WTC11 (cell line): ENCODE results near the gene MIAT. TPM values are rescaled to one million over a fixed set of nuclear protein-coding genes. Genes with fewer than 3 reads are reported as not detected.

Experiments used
- ATAC-seq: fragments of 200-7000 bp; cut with Tn5 transposase; 2 replicates; pipeline ENCODE4 v1.10.0; 2021; ENCODE audit warnings: mild to moderate bottlenecking, moderate library complexity
- Bru-seq: library from RNA; stranded (reverse); fragments of 400-500 nt; gene quantifications from one replicate; lab custom pipeline; 2021; lab: Mats Ljungman, UMichigan
- CTCF ChIA-PET: fragments of 300-600 bp; sonication (Branson Sonifier 250); formaldehyde crosslinking; loops from one replicate; lab custom pipeline; 2021; ENCODE audit warnings: antibody characterized with exemption; lab: Charles Lee
- POLR2A ChIA-PET: fragments of 350-600 bp; sonication (Branson Sonifier 250); formaldehyde crosslinking; loops from one replicate; lab custom pipeline; 2021; ENCODE audit warnings: antibody characterized with exemption; lab: Charles Lee
- DNase-seq: peaks from one replicate; pipeline ENCODE4 v3.0.0; 2021; ENCODE audit warnings: low spot score
- H3K27ac Mint-ChIP-seq: 2 replicates; pipeline ENCODE4 v1.8.0; 2021; ENCODE audit warnings: mixed read lengths
- H3K27me3 Mint-ChIP-seq: 2 replicates; pipeline ENCODE4 v1.8.0; 2021; ENCODE audit warnings: low read depth, mild to moderate bottlenecking, moderate library complexity, mixed read lengths
- H3K36me3 Mint-ChIP-seq: 2 replicates; pipeline ENCODE4 v1.8.0; 2021; ENCODE audit warnings: mixed read lengths
- H3K4me1 Mint-ChIP-seq: 2 replicates; pipeline ENCODE4 v1.8.0; 2022; ENCODE audit warnings: mixed read lengths
- H3K4me3 Mint-ChIP-seq: 2 replicates; pipeline ENCODE4 v1.8.0; 2021; ENCODE audit warnings: mild to moderate bottlenecking, moderate library complexity, mixed read lengths
- H3K9me3 Mint-ChIP-seq: 2 replicates; pipeline ENCODE4 v1.8.0; 2021; ENCODE audit warnings: mixed read lengths
- ARID4B ChIP-seq: sonication (generic); formaldehyde crosslinking; IDR thresholded peaks from 2 replicates; pipeline ENCODE4 v1.8.0; 2023; ENCODE audit warnings: missing genetic modification reagents, mild to moderate bottlenecking, borderline replicate concordance
- ERG ChIP-seq: fragments of 250-450 bp; sonication (Bioruptor Pico); IDR thresholded peaks from 2 replicates; pipeline ENCODE4 v1.8.0; 2021; ENCODE audit warnings: mild to moderate bottlenecking
- GRHL2 ChIP-seq: fragments of 250-450 bp; sonication (Bioruptor Pico); IDR thresholded peaks from 2 replicates; pipeline ENCODE4 v1.8.0; 2022; ENCODE audit warnings: mild to moderate bottlenecking, moderate library complexity; ENCODE audit not compliant: insufficient replicate concordance, severe bottlenecking
- GTF2I ChIP-seq: fragments of 250-450 bp; sonication (Bioruptor Pico); conservative IDR thresholded peaks from 2 replicates; pipeline ENCODE4 v1.4.0; 2021; ENCODE audit warnings: mild to moderate bottlenecking
- MAX ChIP-seq: sonication (generic); formaldehyde crosslinking; IDR thresholded peaks from 2 replicates; pipeline ENCODE4 v1.8.0; 2022; ENCODE audit warnings: mild to moderate bottlenecking, missing genetic modification reagents
- MXD4 ChIP-seq: fragments of 250-450 bp; sonication (Bioruptor Pico); IDR thresholded peaks from 2 replicates; pipeline ENCODE4 v1.8.0; 2021; ENCODE audit warnings: mild to moderate bottlenecking, moderate library complexity, borderline replicate concordance
- NFE2L1 ChIP-seq: sonication (generic); formaldehyde crosslinking; IDR thresholded peaks from 2 replicates; pipeline ENCODE4 v1.8.1; 2023; ENCODE audit warnings: missing genetic modification reagents
- NR3C1 ChIP-seq: sonication (generic); formaldehyde crosslinking; conservative IDR thresholded peaks from 2 replicates; pipeline ENCODE4 v1.8.1; 2023; ENCODE audit warnings: low read depth, mild to moderate bottlenecking, missing genetic modification reagents
- RELA ChIP-seq: sonication (generic); formaldehyde crosslinking; IDR thresholded peaks from 2 replicates; pipeline ENCODE4 v1.8.1; 2022; ENCODE audit warnings: missing genetic modification reagents, mild to moderate bottlenecking, borderline replicate concordance
- SMAD3 ChIP-seq: sonication (generic); formaldehyde crosslinking; IDR thresholded peaks from 2 replicates; pipeline ENCODE4 v1.8.0; 2022; ENCODE audit warnings: missing genetic modification reagents, mild to moderate bottlenecking, borderline replicate concordance
- ZNF138 ChIP-seq: sonication (generic); formaldehyde crosslinking; conservative IDR thresholded peaks from 2 replicates; pipeline ENCODE4 v1.8.1; 2022; ENCODE audit warnings: mild to moderate bottlenecking, moderate library complexity, missing genetic modification reagents
- ZNF263 ChIP-seq: sonication (generic); formaldehyde crosslinking; IDR thresholded peaks from 2 replicates; pipeline ENCODE4 v1.8.1; 2022; ENCODE audit warnings: low read depth, mild to moderate bottlenecking, moderate library complexity, missing genetic modification reagents
- ZNF416 ChIP-seq: fragments of 250-450 bp; sonication (Bioruptor Pico); IDR thresholded peaks from 2 replicates; pipeline ENCODE4 v1.9.0; 2021; ENCODE audit warnings: mild to moderate bottlenecking, inconsistent platforms
- long read RNA-seq, 3 experiments: library from RNA in 1 of 3; library from capped mRNA in 1 of 3; library from polyadenylated mRNA in 1 of 3; unstranded in 2 of 3; stranded (forward) in 1 of 3; transcript quantifications; one replicate each; pipeline ENCODE4 v2.0.0, GENCODE V29; 2021
- total RNA-seq: library from RNA; stranded (reverse); gene quantifications from 3 replicates; pipeline ENCODE4 v1.2.3, GENCODE V29; 2021

Gene MIAT
- total RNA-seq (50.7 to 61.6 TPM (median 58.2 TPM) in 3 replicates), Bru-seq, nascent RNA (percentile 81 among the genes with signal in this experiment)
- long read RNA-seq, experiment 1, full-length matches to known transcripts, result 20 of 64 reads
- long read RNA-seq, experiment 1, partial matches to known transcripts, result 23 of 64 reads
- long read RNA-seq, experiment 1, other reads (novel, unspliced or antisense), result 21 of 64 reads
- long read RNA-seq, experiment 2, full-length matches to known transcripts, result 1 of 8 reads
- long read RNA-seq, experiment 2, partial matches to known transcripts, result 3 of 8 reads
- long read RNA-seq, experiment 2, other reads (novel, unspliced or antisense), result 4 of 8 reads
- long read RNA-seq, experiment 3, full-length matches to known transcripts, result 1 of 4 reads
- long read RNA-seq, experiment 3, partial matches to known transcripts, result 2 of 4 reads
- long read RNA-seq, experiment 3, other reads (novel, unspliced or antisense), result 1 of 4 reads

- ATAC-seq (peak; percentile 42), DNase-seq (peak; percentile 81)
- Mint-ChIP-seq H3K9me3 (no peaks in the 10 kb centered on the region), H3K4me1 (peaks cover 26% of the 10 kb centered on the region), H3K27ac (peak within 1 kb of the TSS; percentile 89), H3K27me3 (peaks cover 23% of the 10 kb centered on the region), H3K36me3 (no peaks in the 10 kb centered on the region; the same call in 1 of the 2 replicates), H3K4me3 (peak within 1 kb of the TSS; percentile 93)
- ChIA-PET POLR2A (interaction anchor here (0.5 to 1.6 kb wide), 6 partner anchors 8 to 175 kb away, joined by 3 to 7 read pairs (median 4); partner anchors contain the start of genes HPS4 and SRRD), CTCF (interaction anchor here (0.9 to 1.7 kb wide), 9 partner anchors 8 to 297 kb away, joined by 3 to 10 read pairs (median 4); partner anchors contain the start of gene TFIP11)
- 0 out of 2 replicates have a peak, but pooled peaks have one; percentile 46 for TF ChIP-seq ARID4B (CRISPR knock-in tag)
- TF ChIP-seq MAX, result 0 out of 2 replicates have a peak, but pooled peaks have one; percentile 35
- 0 out of 2 replicates have a peak, but pooled peaks have one; percentile 22 for TF ChIP-seq RELA
- TF ChIP-seq ERG, result no peak
- 0 out of 2 replicates have a peak, but pooled peaks have one; percentile 47 for TF ChIP-seq ZNF263 (CRISPR knock-in tag)
- no peak for TF ChIP-seq MXD4 (CRISPR knock-in tag)
Observed at GRCh38 chr22:26656891-26657851, at the start of gene MIAT. Gene MIAT (plus strand): TSS chr22:26657588.

- POLR2A ChIA-PET, result interaction anchor here (0.9 to 1.2 kb wide), 2 partner anchors 9 to 19 kb away, joined by 3 read pairs; no protein-coding TSS in a partner anchor
- H3K27ac Mint-ChIP-seq, result no peak overlapping the region
- no peak overlapping the region for H3K4me3 Mint-ChIP-seq
- peaks cover 39% of the 10 kb centered on the region for H3K4me1 Mint-ChIP-seq
- DNase-seq, result no peak
- no peak for TF ChIP-seq ZNF416 (CRISPR knock-in tag)
- no peak for TF ChIP-seq NFE2L1 (CRISPR knock-in tag)
- no peak for TF ChIP-seq ZNF138
- no peak for TF ChIP-seq MAX
- peak; percentile 94 for TF ChIP-seq GTF2I (CRISPR knock-in tag)
- no peak for TF ChIP-seq NR3C1
- TF ChIP-seq SMAD3 (CRISPR knock-in tag), result no peak
- TF ChIP-seq GRHL2 (CRISPR knock-in tag), result no peak
- TF ChIP-seq, all 79 proteins: peak for 1
- Mint-ChIP-seq H3K9me3 (no peaks in the 10 kb centered on the region), H3K36me3 (no peaks in the 10 kb centered on the region), H3K27me3 (peaks cover 40% of the 10 kb centered on the region)
- CTCF ChIA-PET, result interaction anchor here (0.6 kb wide), 1 partner anchor 14 kb away, joined by 3 read pairs; no protein-coding TSS in a partner anchor
- no peak for ATAC-seq
Observed at GRCh38 chr22:26608129-26608528, 49.3 kb upstream of the MIAT start.
